ENCODE measurements around the gene RCCD1.

Gene RCCD1

DNA sequence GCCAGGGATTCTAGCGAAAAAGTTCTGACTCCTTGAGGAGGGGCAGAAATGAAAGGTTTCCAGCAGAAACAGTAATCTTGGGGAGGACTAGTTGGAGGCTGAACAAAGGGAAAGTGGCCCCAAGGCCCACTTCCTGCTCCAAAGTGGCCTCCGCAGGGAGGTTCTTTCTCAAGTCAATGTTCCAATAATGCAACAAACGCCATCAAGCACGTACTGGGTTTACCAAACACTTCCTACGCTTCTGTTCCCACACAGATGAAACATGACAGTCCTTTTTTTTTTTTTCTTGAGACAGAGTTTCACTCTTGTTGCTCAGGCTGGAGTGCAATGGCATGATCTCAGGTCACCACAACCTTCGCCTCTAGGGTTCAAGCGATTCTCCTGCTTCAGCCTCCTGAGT lies 9.6 kb upstream of the RCCD1 start:
- DNase-seq, result no peak

DNA sequence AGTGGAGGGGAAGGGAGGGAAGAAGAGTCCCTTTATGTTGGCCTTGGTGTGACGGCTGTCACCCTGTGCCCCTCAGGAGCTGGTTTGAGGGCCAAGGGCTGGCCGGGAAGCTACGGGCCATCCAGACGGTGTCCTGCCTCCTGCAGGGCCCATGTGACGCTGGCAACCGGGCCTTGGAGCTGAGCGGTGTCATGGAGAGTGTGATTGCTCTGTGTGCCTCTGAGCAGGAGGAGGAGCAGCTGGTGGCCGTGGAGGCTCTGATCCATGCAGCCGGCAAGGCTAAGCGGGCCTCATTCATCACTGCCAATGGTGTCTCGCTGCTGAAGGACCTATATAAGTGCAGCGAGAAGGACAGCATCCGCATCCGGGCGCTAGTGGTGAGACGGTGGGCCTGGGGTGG lies 8.1 kb upstream of the RCCD1 start:
- no peak for DNase-seq

DNA sequence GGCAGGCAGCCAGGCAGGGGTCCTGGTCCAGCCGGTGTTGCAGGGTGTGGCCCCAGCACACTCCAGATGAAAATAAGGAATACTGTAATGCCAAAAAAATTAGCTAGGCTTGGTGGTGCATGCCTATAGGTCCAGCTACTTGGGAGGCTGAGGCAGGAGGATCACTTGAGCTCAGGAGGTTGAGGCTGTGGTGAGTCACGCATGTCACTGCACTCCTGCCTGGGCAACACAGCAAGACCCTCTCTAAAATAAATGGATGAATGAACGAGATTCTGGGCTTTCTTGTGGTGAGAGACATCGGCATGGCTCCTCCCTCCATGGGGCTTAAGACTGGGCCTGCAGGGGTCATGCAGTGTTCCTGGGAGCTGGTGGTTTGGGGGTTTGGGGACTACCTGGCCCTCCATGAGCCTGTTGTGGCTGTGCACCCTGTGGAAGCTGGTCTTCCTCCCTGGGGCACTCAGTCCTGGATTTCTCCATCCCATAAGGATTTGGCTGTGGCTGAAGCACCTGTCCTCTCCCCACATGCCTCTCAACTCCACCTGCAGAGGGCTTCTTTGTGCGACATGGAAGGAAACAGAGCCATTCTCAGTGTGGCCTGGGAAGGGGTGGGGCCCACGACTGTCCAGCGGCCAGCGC lies 7.6 kb upstream of the RCCD1 start:
- no peak for DNase-seq

DNA sequence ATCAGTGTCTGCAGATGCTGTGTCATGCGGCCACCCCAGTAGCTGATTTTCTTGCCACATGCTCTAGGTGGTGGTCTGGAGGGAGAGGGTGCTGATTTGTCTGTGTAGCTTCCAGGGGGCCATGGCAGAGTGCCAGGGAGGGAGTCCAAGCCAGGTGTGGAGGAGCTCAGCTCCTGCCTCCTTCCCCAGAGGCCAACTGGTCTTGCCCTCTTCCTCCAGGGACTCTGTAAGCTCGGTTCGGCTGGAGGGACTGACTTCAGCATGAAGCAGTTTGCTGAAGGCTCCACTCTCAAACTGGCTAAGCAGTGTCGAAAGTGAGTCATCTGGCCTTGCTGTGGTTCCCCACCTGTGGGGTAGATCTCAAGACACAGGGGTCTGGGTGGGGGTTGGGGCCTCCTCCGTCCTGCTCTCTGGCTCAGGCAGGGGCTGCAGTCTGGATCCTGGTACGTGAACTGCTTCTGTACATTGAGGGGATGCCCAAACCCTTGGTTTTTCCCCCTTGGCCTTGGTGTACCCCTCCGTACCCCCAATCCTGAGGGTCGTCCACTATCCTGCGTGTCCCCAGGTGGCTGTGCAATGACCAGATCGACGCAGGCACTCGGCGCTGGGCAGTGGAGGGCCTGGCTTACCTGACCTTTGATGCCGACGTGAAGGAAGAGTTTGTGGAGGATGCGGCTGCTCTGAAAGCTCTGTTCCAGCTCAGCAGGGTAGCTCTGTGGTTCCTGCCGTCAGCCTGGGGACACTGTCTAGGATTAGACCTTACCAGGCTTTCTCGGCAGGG lies 6.9 kb upstream of the RCCD1 start:
- DNase-seq, result no peak

DNA sequence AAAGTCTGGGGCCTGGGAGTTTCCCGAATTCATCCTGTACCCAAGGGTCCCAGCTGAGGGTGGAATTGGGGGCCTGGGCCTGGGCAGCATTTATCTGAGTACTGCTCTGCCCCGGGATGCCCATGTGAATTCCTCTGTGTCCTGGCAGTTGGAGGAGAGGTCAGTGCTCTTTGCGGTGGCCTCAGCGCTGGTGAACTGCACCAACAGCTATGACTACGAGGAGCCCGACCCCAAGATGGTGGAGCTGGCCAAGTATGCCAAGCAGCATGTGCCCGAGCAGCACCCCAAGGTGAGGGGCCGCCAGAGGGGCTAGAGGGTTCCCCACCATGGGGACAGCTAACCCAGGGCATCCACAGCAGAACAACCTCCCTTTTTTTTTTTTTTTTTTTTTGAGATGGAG lies 6.2 kb upstream of the RCCD1 start:
- DNase-seq, result no peak

DNA sequence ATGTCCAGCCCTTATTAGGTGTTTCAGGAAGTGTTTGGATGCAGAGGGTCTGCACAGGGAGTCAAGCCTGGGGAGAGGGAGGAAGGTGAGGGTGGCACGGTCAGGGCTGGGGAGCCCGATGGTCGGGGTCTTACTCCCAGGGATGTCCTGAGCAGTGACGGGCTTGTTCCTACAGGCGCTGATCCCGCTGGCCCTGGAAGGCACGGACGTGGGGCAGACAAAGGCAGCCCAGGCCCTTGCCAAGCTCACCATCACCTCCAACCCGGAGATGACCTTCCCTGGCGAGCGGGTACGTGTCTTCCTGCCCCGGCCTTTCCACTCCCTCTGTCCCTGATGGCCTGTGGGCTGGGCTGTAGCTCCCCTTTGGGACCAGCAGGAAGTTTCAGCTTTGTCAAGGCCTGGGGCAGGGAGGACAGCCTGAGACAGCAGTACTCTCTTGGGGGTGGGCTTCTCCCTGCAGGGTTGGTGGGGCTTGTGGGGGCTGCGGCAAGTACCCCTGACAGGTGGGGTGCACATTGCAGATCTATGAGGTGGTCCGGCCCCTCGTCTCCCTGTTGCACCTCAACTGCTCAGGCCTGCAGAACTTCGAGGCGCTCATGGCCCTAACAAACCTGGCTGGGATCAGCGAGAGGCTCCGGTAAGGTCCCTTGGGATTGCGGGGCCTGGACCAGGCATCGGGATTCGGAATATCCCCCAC lies 4.6 kb upstream of the RCCD1 start:
- DNase-seq, result no peak

DNA sequence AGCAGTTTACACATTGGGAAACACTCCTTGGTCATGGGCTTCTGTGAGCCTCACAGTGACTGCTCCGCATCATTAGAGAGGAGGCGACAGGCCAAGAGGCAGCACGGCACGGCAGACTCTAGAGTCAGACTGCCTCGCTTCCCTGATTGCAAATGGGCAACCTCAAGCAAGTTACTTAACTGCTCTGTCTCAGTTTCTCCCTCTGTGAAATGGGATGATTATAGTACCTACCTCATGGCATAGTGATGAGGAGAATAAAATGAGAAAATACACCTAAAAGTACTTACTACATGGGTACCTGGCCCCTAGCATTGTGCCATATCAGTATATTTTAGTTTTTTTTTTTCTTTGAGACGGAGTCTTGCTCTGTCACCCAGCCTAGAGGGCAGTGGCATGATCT lies 4.0 kb upstream of the RCCD1 start:
- DNase-seq, result no peak

DNA sequence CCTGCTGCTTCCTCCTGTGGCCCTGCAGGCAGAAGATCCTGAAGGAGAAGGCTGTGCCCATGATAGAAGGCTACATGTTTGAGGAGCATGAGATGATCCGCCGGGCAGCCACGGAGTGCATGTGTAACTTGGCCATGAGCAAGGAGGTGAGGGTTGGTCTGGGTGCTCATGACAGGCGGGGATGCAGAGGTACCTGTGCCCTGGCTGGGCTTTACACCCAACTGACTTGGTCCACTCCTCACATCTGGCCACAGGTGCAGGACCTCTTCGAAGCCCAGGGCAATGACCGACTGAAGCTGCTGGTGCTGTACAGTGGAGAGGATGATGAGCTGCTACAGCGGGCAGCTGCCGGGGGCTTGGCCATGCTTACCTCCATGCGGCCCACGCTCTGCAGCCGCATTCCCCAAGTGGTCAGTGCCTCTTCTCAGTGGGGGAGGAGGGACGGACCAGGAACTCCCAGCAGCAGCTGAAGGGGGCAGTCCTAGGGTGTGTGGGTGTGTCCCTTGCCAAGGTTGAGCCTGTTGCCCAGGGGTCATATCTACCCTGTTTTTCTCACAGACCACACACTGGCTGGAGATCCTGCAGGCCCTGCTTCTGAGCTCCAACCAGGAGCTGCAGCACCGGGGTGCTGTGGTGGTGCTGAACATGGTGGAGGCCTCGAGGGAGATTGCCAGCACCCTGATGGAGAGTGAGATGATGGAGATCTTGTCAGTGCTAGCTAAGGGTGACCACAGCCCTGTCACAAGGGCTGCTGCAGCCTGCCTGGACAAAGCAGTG lies 1.6 kb upstream of the RCCD1 start:
- DNase-seq, result no peak

DNA sequence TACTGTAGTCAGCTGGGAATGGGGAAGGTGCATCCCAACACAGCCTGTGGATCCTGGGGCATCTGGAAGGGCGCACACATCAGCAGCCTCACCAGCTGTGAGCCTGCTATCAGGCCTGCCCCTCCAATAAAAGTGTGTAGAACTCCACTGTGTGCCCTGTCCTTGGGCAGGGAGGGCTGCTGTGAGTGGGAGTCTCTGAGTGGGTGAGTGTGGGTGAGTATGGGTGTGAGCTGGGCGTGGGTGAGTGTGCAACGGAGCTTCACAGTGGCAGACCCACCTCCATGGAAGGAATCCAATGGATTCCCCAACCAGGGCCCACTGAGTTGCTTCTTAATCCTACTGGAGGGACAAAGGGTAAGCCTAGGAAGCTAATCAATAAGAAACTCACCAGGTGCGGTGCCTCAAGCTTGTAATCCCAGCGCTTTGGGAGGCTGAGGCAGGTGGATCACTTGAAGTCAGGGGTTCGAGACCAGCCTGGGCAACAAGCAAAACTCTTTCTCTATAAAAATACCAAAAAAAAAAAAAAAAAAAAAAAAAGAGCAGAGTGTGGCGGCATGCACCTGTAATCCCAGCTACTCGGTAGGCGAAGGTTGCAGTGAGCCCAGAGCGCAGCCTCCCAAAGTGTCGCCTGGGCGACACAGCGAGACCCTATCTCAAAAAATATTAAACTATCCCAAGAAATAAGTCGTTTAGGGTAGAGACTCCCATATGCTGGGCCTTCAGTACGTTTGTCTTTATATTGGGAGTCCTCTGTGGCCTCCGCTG lies 555 bp upstream of the RCCD1 start:
- no peak for DNase-seq

DNA sequence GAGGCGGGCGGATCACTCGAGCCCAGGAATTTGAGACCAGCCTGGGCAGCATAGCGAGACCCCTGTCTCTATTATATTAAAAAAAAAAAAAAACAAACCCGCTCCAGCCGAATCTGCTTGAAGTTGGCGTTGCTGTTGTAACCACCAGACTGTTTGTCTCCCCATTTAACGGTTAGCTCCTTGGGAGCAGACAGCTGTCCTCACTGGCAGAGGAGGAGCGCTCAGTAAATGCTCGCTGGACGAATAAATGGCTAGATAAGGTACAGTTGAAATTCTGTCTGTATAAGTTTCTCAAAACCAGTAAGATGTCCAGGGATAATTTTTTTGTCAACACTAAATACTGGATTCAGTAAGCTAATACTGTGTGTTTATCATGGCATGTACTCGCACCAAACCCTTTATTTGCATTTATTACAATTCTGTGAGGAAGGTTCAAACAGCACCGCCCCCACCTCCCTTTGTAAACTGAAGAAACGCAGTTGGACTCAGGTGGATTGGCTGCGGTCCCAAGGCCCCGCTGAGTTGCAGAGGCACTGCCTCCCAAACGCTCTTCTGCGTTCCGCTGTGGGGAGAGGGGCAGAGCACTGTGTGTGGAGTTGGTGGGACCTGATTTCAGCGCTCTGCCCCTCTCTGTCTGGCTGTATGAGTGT lies 1.1 kb downstream of the RCCD1 start:
- DNase-seq, result peak; percentile 37 to 79 (median 61)

DNA sequence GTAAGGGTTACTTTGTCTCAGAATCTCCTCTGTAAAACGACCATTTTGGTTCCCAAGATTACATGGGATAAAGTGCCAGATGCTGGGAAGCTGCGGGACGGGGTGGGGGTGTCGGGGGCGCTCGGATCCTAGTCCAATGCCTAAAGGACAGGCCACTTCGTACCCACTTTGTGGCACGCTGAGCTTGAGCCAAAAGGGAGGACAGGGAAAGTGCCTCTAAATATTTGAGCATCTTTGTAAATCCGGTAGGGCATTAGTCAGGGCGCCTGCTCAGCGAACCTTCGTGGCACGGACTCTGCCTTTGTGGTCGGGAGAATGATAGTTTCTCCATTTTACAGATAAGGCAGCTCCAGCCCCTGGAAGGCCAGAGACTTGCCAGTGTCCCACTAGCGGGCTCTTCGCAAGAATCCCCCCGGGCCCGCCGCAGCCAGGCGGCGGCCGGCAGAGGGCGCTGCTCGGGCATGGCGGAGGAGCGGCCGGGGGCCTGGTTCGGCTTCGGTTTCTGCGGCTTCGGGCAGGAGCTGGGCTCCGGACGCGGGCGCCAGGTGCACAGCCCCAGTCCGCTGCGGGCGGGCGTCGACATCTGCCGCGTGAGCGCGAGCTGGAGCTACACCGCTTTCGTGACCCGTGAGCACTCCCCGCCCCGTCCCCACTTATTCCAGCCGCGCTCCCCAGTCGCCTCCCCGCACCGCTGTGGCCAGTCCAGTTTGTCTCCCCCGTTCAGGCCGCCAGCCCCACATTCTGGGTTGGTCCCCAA lies 1.8 kb downstream of the RCCD1 start:
- DNase-seq, result peak; percentile 84 to 88 (median 88)

DNA sequence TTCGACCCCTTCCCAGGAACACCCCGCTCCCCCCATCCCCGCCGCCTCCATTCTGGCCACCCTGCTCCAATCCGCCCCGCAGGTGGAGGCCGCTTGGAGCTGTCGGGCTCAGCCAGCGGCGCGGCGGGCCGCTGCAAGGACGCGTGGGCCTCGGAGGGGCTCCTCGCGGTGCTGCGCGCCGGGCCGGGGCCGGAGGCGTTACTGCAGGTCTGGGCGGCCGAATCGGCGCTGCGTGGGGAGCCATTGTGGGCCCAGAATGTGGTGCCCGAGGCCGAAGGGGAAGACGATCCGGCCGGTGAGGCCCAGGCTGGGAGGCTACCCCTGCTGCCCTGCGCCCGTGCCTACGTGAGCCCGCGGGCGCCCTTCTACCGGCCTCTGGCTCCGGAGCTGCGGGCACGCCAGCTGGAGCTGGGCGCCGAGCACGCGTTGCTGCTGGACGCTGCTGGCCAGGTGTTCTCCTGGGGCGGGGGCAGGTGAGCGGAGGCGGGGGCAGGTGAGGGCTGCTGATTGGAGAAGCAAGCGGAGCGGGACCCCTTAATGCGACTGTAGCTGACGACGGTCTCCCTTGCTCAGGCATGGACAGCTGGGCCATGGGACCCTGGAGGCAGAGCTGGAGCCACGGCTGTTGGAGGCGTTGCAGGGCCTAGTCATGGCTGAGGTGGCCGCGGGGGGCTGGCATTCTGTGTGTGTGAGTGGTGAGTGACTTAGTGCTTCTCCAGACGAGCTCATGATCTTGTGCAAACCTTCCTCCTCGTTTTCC lies 2.5 kb downstream of the RCCD1 start:
- DNase-seq, result peak; percentile 47 to 77 (median 73)

DNA sequence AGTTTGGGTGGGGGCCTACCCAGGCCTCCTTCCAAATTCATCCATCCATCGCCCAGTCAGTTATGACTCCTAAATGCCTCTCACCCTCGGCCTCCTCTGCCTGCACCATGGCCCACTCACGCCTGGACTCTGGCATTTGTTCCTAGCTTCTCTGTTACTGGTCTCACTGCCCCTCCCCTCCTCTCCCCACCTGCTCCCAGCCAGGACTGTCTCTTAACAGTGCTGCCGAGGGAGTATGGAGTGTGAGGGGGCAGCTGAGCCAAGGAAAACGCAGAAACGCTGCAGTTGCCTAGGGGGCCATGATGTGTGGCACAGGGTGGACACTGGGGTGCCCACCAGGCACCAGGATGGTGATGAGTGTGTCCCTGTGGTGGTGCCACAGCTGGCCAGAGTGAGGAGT lies 3.1 kb downstream of the RCCD1 start:
- DNase-seq, result no peak

DNA sequence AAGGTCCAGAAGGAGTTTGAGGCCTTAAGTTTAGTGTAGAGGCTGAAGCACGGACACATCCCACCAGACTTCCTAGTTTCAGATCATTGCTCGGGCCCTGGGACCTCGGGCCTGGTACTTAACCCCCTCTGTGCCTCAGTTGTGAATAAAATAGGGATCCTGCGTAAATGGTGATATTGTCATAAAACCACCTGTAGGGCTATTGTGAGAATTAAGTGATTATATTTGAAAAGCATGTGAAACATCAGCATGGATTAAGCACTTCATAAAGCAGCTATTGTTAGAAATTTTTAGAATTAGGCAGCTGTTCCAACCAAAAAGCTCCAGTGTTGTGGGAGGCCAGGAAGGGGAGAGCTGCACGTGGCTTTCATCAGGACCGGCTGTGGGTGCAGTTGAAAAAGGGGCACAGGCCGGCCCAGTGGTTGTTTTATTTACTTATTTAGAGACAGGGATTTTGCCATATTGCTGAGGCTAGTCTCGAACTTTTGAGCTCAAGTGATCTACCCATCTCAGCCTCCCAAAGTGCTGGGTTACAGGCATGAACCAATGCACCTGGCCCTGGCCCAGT lies 4.4 kb downstream of the RCCD1 start:
- DNase-seq, result no peak

DNA sequence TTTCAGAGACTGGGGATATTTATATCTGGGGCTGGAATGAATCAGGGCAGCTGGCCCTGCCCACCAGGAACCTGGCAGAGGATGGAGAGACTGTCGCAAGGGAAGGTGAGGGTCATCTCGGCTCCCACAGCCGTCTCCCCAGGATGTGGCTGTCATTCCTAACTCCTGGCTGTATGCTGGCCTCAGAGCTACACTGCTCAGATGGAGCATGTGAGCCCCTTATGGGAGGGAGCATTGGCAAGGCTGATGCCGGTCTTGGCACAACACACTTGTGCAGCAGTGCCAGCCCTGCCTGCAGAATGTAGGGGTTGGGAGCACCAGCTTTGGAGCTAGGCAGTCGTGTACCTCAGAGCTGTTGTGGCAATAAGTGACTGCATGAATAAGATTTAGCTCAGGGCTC lies 5.2 kb downstream of the RCCD1 start:
- no peak for DNase-seq

DNA sequence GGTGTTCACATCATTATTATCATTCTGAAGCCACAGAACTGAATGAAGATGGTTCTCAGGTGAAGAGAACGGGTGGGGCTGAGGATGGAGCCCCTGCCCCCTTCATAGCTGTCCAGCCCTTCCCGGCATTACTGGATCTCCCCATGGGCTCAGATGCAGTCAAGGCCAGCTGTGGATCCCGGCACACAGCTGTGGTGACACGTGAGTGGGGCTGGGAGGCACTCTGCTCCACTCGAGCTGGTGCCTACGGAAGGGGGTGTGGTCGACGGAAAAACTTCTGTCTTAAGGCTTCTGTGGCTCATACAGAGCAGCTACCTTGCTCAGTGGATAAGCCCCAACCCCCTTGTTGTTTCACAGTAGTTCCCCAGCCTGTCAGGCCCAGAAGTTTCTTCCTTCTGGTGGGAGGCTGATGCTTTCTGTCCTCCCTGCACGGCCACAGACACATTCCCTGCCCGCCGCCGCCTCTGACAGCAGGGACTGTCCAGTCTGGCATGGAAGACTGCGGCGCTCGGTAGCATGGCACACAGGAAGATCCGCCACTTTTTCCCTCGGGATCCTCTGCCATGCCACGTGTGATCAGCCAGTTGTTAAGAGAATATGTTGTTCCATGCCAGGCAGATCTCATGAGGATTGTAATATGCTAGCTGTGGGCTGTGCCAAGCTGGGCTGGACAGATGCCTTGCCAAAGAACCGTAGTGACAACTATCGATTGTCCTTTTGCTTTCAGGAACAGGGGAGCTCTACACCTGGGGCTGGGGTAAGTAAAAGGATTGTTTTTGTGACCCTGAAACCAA lies 5.8 kb downstream of the RCCD1 start:
- no peak for DNase-seq

DNA sequence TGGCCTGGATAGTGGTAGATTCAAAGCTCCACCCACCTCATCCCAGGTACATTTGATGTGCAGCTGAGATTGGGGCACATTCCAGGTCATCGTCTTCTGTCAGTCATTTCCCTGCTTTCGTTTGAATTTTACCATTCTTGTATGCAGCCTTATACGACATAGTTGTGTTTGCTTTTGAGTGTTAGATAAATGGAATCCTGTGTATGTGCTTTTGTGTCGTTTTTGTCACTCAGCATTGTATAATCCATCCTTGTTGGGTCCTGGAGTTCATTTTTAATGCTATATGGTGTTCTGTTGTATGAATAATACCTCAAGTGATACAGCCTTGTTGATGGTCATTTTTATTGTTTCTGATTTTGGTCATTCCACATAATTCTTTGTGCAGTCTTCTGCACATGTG lies 7.3 kb downstream of the RCCD1 start:
- DNase-seq, result no peak

DNA sequence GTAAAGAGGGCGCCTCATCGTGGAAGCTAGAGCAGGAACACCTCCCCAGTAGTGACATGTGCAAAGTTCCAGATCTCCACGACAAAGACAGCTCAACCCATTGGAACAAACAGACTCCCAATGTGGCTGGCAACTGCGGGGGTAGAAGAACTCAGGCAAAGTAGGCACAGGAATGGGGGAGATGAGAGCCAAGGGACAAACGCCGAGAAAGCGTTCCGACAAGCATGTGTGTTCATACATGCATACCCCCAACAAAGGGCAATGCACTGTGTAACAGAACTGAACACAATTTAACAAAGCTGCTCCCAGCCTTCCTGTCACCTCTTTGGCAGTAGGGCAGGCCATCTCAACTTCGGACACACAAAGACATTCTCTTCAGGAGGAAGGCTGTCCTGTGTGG lies 11.6 kb downstream of the RCCD1 start:
- no peak for DNase-seq

DNA sequence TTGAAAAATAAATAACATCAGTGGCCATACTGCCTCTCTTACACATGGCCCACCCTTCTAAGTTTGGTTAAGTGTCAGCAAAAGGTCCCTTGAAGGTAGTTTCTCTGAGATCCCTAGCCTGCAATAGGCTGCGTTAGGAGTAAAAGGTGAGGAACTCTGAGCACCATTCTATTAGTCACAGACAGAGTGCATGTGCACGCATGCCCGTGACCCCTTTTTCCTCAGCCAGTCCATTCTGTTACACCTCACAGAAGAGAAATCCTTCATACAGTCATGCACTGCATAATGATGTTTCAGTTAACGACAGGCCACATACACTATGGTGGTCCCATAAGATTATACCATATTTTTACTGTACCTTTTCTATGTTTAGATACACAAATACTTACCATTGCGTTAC lies 12.5 kb downstream of the RCCD1 start:
- DNase-seq, result no peak

Measured in NCI-H1417 (cell line).